ENCODE measurements around the gene TMEM272.

GRCh38 chr13:51829568-51829899 is 15.4 kb downstream of the TMEM272 start:
- TF ChIP-seq CTCF (IDR thresholded peaks at IDR 0.05; ENCODE audit: insufficient read depth, low read length, poor library complexity, severe bottlenecking) (no peak), EZH2phosphoT487 (conservative IDR thresholded peaks at IDR 0.05; ENCODE audit: low read length) (no peak)
